Measurements from ENCODE around the gene NHSL1.

GRCh38 chr6:138405816-138406413 is 93.4 kb downstream of the NHSL1 start:
- TF ChIP-seq, protein P1, sequence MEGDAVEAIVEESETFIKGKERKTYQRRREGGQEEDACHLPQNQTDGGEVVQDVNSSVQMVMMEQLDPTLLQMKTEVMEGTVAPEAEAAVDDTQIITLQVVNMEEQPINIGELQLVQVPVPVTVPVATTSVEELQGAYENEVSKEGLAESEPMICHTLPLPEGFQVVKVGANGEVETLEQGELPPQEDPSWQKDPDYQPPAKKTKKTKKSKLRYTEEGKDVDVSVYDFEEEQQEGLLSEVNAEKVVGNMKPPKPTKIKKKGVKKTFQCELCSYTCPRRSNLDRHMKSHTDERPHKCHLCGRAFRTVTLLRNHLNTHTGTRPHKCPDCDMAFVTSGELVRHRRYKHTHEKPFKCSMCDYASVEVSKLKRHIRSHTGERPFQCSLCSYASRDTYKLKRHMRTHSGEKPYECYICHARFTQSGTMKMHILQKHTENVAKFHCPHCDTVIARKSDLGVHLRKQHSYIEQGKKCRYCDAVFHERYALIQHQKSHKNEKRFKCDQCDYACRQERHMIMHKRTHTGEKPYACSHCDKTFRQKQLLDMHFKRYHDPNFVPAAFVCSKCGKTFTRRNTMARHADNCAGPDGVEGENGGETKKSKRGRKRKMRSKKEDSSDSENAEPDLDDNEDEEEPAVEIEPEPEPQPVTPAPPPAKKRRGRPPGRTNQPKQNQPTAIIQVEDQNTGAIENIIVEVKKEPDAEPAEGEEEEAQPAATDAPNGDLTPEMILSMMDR (IDR thresholded peaks at IDR 0.05; ENCODE audit: low read depth, low read length, missing input control), result no peak
- TF ChIP-seq REST (IDR thresholded peaks at IDR 0.05) (no peak), TAF1 (conservative IDR thresholded peaks at IDR 0.05) (no peak), YY1 (IDR thresholded peaks at IDR 0.05) (no peak), RAD21 (IDR thresholded peaks at IDR 0.05) (no peak), FOXA1 (IDR thresholded peaks at IDR 0.05) (no peak), SP1 (IDR thresholded peaks at IDR 0.05) (no peak)
- TF ChIP-seq, protein P2, sequence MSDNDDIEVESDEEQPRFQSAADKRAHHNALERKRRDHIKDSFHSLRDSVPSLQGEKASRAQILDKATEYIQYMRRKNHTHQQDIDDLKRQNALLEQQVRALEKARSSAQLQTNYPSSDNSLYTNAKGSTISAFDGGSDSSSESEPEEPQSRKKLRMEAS (IDR thresholded peaks at IDR 0.05), result no peak
- TF ChIP-seq, protein P3, sequence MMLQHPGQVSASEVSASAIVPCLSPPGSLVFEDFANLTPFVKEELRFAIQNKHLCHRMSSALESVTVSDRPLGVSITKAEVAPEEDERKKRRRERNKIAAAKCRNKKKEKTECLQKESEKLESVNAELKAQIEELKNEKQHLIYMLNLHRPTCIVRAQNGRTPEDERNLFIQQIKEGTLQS (IDR thresholded peaks at IDR 0.05), result no peak

All from liver (tissue), 3 donors.